Transverse colon (tissue), 4 donors: ENCODE measurements around the gene PEAK3. TPM values are rescaled to one million over a fixed set of nuclear protein-coding genes. Genes with fewer than 3 reads are reported as not detected.

Source experiments
- DNase-seq: peaks from one replicate; pipeline ENCODE4 v3.0.0-alpha.2; 2019
- H3K27ac ChIP-seq, 4 donors: fragments of 200-600 bp; sonication (generic); 2 replicates each; pipeline ENCODE4 v1.5.1; 2016 to 2018; ENCODE audit warnings: inconsistent platforms in 4 of 4
- H3K27me3 ChIP-seq: fragments of 200-600 bp; sonication (generic); 2 replicates; pipeline ENCODE4 v1.5.1; 2017; ENCODE audit warnings: inconsistent platforms
- H3K36me3 ChIP-seq, 4 donors: fragments of 200-600 bp; sonication (generic); 2 replicates each; pipeline ENCODE4 v1.5.1; 2017 to 2019; ENCODE audit warnings: inconsistent platforms in 4 of 4
- H3K4me1 ChIP-seq, 4 donors: fragments of 200-600 bp; sonication (generic); 2 replicates each; pipeline ENCODE4 v1.5.1; 2017 to 2020; ENCODE audit warnings: inconsistent platforms in 4 of 4
- H3K4me3 ChIP-seq, 4 donors: fragments of 200-600 bp; sonication (generic); 1 replicate in 1 of 4; 2 replicates in 3 of 4; pipeline versions ENCODE4 v1.5.1 to v1.6.1; 2017 to 2019; ENCODE audit warnings: inconsistent platforms in 4 of 4
- H3K9me3 ChIP-seq, 2 donors: fragments of 200-600 bp; sonication (generic); 2 replicates each; pipeline ENCODE4 v1.5.1; 2017 to 2019; ENCODE audit warnings: inconsistent platforms in 2 of 2
- CTCF ChIP-seq, 5 experiments: fragments of 200-600 bp in 3 of 5; fragments of 450-650 bp in 2 of 5; sonication (generic) in 3 of 5; IDR thresholded peaks; 1 replicate in 2 of 5; 2 replicates in 3 of 5; pipeline ENCODE4 v1.5.1; 2016 to 2017; ENCODE audit warnings: antibody characterized with exemption in 5 of 5, inconsistent platforms in 3 of 5, mild to moderate bottlenecking in 2 of 5, moderate library complexity in 1 of 5
- EP300 ChIP-seq: sonication (generic); formaldehyde crosslinking; IDR thresholded peaks from one replicate; pipeline ENCODE4 v1.6.1; 2017; ENCODE audit warnings: antibody characterized with exemption, low read depth
- POLR2A ChIP-seq: fragments of 450-650 bp; IDR thresholded peaks from one replicate; pipeline ENCODE4 v1.6.1; 2016; ENCODE audit warnings: antibody characterized with exemption, mild to moderate bottlenecking, moderate library complexity
- POLR2AphosphoS5 ChIP-seq, 3 donors: sonication (generic); formaldehyde crosslinking; IDR thresholded peaks; one replicate each; pipeline ENCODE4 v1.6.1; 2016; ENCODE audit warnings: antibody characterized with exemption in 3 of 3
- WGBS, 2 donors: methylation state at CpG; one replicate each; pipeline ENCODE4 v1.1.5; 2018; ENCODE audit warnings: low coverage in 1 of 2; 5-methylcytosine and 5-hydroxymethylcytosine counted together
- in situ Hi-C, 4 donors: fragments of 200-750 bp; cut with MboI; loops; one replicate each; pipeline versions ENCODE4 v1.15.0 to v1.15.1; 2017; ENCODE audit warnings: low sequenced_read_pairs in 3 of 4, low pct_ligation_motif_present in 1 of 4, low pct_unique_long_range_greater_than_20kb in 1 of 4
- intact Hi-C: fragments of 100-400 bp; cut with DNase I; formaldehyde crosslinking; loops from one replicate; pipeline ENCODE4 v1.15.1; 2023; ENCODE audit warnings: low total_unique reads
- total RNA-seq, 4 donors: library from RNA; depleted of rRNA; stranded (reverse); fragments of >200 nt; gene quantifications; one replicate each; pipeline ENCODE4 v1.1.0, GENCODE V29; 2016

Gene PEAK3
- total RNA-seq, 4 donors from 2014 or later: 0.27 to 1.1 (median 1.1) TPM; not detected in 1

GRCh38 chr19:2248136-2249009, 33.6 kb downstream of the PEAK3 start:
- WGBS, 2 donors: 83% methylated on average over 15 of the region's 21 CpGs; no CpG with 5 or more reads in 1 of the 2 donors
- in situ Hi-C loops: no loop called here
- Histone ChIP-seq H3K36me3 (peaks cover 0 to 48% (median 24%) of the 10 kb centered on the region in 4 donors), H3K9me3 (no peaks in the 10 kb centered on the region), H3K4me3 (no peak overlapping the region), H3K27me3 (peaks cover 44% of the 10 kb centered on the region), H3K27ac (no peak overlapping the region), H3K4me1 (peaks cover 9 to 38% (median 37%) of the 10 kb centered on the region in 4 donors)
- no peak for DNase-seq
- TF ChIP-seq CTCF (IDR thresholded peaks at IDR 0.05): no peak
- no peak for TF ChIP-seq EP300
- TF ChIP-seq POLR2A: no peak
- TF ChIP-seq POLR2AphosphoS5 (IDR thresholded peaks at IDR 0.05): no peak
- intact Hi-C loops: no loop called here

GRCh38 chr19:2247433-2248101, 34.4 kb downstream of the PEAK3 start:
- H3K27ac ChIP-seq: no peak overlapping the region
- H3K9me3 ChIP-seq: no peaks in the 10 kb centered on the region
- no peak for DNase-seq
- H3K27me3 ChIP-seq: peaks cover 36% of the 10 kb centered on the region
- TF ChIP-seq EP300 (no peak), POLR2A (no peak), POLR2AphosphoS5 (IDR thresholded peaks at IDR 0.05) (no peak), CTCF (IDR thresholded peaks at IDR 0.05) (no peak)
- intact Hi-C loops (no loop called here), in situ Hi-C loops (no loop called here)
- H3K4me1 ChIP-seq: peaks cover 2 to 36% (median 35%) of the 10 kb centered on the region in 4 donors
- peaks cover 0 to 51% (median 26%) of the 10 kb centered on the region in 4 donors for H3K36me3 ChIP-seq
- WGBS, 2 donors: 86% methylated on average over 22 of the region's 28 CpGs; no CpG with 5 or more reads in 1 of the 2 donors
- no peak overlapping the region for H3K4me3 ChIP-seq

- Histone ChIP-seq H3K9me3 (no peaks in the 10 kb centered on the region), H3K27me3 (peaks cover 29% of the 10 kb centered on the region), H3K4me3 (no peak overlapping the region), H3K36me3 (peaks cover 0 to 51% (median 26%) of the 10 kb centered on the region in 4 donors), H3K4me1 (peaks cover 5 to 36% (median 35%) of the 10 kb centered on the region in 4 donors), H3K27ac (no peak overlapping the region)
- DNase-seq: no peak
- in situ Hi-C loops (no loop called here), intact Hi-C loops (no loop called here)
- 86% methylated on average over 26 of the region's 26 CpGs; no CpG with 5 or more reads in 1 of the 2 donors for WGBS, 2 donors
- TF ChIP-seq POLR2AphosphoS5 (IDR thresholded peaks at IDR 0.05): no peak
- no peak for TF ChIP-seq CTCF (IDR thresholded peaks at IDR 0.05)
- no peak for TF ChIP-seq EP300
- no peak for TF ChIP-seq POLR2A
Observed at GRCh38 chr19:2246801-2247361, 35.1 kb downstream of the PEAK3 start.

GRCh38 chr19:2246014-2246620, 35.9 kb downstream of the PEAK3 start:
- peaks cover 12 to 37% (median 36%) of the 10 kb centered on the region in 4 donors for H3K4me1 ChIP-seq
- no peak for DNase-seq
- H3K9me3 ChIP-seq: no peaks in the 10 kb centered on the region
- TF ChIP-seq POLR2AphosphoS5 (IDR thresholded peaks at IDR 0.05) (no peak), EP300 (no peak), POLR2A (no peak), CTCF (IDR thresholded peaks at IDR 0.05) (no peak)
- H3K36me3 ChIP-seq: peaks cover 0 to 51% (median 26%) of the 10 kb centered on the region in 4 donors
- H3K27ac ChIP-seq: no peak overlapping the region
- in situ Hi-C loops: no loop called here
- H3K4me3 ChIP-seq: no peak overlapping the region
- H3K27me3 ChIP-seq: peaks cover 22% of the 10 kb centered on the region
- intact Hi-C loops: no loop called here
- 92 to 100% methylated on average over 4 to 25 of the region's 25 CpGs for WGBS, 2 donors
